Measurements from ENCODE around the gene CD69. TPM values are rescaled to one million over a fixed set of nuclear protein-coding genes. Genes with fewer than 3 reads are reported as not detected.
A peak's percentile ranks its signal among the peaks of the same experiment; 100 is the strongest.

Gene CD69
- polyA plus RNA-seq, 1 donor = 0.74 TPM

GRCh38 chr12:9779209-9779608 is 18.5 kb upstream of the CD69 start:
- no peak for DNase-seq

DNA sequence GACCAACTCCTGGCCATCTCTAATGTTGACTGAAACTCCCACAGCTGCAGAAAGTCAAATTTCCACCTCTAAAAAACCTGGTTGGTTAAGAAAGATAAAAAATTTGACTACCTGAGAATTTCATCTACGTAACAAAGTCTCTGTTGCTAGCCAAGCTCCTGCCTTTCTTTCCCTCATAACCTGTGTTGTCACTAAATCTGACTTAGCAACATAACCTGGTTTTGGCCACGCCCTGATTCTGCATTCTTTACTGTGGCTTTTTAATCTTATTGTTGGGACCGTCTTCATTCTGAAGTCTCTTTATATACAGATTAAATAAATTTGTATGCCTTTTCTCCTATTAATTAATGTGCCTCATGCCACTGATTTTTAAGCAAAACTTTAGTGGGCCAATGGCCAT is 16.1 kb upstream of the CD69 start:
- no peak for DNase-seq

DNA sequence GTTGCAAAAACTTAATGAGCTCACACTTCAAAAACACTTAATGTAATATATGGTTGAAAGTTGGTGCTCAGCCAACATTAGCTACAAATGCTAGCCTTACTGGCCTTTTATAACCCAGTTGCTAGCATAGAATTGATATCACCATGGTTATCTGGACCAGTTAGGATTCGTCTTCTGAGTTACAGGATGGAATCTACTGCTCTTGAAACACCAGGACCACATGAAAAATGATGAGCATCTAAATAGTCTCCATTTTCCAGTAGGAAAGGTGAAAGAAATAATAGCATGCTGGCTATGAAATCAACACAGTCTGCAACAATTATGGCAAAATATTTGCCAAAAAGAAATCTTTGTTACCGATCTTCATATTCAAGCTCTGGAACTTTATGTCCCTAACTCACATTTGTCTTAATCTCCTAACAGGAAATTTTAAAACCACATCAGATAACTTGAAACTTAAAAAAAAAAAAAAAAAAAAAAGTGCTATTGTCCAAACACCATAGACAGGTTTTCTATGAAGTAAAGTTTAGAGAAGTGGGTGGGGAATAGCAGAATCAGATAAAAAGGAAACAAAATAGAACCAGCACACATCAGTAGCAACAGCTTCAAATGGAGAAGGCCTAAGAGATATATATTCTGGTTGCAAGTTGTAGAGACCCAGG is 12.6 kb upstream of the CD69 start:
- DNase-seq = no peak

- DNase-seq = no peak
Observed at GRCh38 chr12:9763025-9763424, 2.3 kb upstream of the CD69 start.

DNA sequence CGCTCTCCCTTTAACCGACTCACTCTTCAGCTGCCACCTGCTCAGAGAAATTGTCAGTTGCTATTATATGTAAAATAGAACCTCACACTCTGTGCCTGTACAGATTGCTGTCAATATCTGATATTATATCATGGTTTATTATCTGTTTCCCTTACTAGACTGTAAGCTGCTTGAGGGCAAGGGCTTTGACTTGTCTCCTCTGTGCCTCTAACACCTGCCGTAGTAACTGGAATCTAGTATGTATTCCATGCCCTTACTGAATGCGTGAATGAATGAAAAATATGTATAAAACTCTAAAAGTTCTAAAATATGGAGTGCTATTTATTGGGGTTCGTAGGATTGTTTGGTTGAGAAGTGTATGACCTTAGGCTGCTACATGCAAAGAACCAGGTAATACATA is 1.7 kb upstream of the CD69 start:
- DNase-seq = no peak

GRCh38 chr12:9761419-9761781 is 699 bp upstream of the CD69 start:
- DNase-seq = no peak

DNA sequence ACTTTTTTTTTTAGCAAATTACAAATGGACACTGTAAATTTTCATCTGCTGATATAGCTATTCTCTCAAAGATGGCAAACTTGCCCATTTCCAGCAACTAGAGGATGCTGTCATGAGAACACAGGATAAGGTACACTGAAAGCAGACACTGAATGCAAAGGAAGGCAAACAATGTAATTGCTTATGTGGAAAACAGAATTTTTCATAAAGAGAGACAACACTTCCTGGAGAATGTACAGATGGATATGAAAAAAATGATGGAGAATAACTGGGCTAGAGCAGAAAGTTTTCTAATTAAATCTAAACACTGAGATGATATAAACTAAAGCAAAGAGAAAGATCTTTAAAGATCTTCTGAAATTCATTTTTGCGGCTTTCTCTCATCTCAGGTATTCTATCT is 581 bp downstream of the CD69 start:
- no peak for DNase-seq

- no peak for DNase-seq
Observed at GRCh38 chr12:9759694-9760093, 1.0 kb downstream of the CD69 start.

- no peak for DNase-seq
Observed at GRCh38 chr12:9758119-9758518, 2.6 kb downstream of the CD69 start.

- DNase-seq = no peak
Observed at GRCh38 chr12:9757433-9758025, 3.2 kb downstream of the CD69 start.

DNA sequence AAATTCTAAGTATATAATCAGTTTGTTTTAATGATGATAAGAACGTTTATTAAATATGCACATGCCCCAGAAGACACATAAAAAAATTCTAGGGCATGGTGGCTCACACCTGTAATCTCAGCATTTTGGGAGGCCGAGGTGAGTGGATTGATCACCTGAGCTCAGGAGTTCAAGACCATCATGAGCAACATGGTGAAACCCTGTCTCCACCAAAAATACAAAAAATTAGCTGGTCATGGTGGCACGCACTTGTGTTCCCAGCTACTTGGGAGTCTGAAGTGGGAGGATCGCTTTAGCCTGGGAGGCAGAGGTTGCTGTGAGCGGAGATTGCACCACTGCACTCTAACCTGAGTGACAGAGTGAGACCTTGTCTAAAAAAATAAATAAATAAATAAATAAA is 4.0 kb downstream of the CD69 start:
- no peak for DNase-seq

DNA sequence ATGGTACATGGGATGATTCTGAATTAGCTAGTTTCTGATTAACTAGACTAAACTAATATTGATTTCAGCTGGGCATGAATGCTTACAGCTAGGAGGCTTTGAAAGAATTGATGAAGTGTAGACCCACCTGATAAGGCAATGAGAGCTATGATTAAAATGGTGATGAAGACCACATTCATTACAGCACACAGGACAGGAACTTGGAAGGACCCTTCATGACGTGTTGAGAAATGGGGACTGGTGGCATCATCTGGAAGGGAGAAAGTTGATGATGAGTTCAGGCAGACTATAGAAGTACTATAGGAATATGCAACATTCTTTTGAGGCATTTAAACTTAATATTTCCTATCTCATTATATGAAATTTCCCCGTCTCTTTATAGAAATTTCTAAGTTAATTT is 4.5 kb downstream of the CD69 start:
- no peak for DNase-seq

GRCh38 chr12:9755567-9755966 is 5.1 kb downstream of the CD69 start:
- DNase-seq = no peak

DNA sequence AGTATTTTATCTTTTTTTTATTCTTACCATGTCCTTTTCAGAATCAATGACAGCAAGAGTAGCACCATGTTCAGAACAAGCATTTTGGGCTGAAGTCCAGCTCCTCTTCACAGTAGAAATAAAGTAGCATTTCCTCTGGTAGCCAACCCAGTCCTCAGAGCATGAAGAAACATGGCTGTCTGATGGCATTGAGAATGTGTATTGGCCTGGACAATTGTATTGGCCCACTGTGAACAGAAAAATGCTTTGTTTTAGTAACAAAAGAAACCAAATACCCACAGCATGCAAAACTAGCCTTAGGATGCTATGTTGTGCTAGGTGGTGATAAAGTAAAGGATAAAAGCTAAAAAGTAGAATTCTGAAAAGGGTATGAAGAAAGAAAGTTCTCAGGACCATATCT is 5.7 kb downstream of the CD69 start:
- no peak for DNase-seq

DNA sequence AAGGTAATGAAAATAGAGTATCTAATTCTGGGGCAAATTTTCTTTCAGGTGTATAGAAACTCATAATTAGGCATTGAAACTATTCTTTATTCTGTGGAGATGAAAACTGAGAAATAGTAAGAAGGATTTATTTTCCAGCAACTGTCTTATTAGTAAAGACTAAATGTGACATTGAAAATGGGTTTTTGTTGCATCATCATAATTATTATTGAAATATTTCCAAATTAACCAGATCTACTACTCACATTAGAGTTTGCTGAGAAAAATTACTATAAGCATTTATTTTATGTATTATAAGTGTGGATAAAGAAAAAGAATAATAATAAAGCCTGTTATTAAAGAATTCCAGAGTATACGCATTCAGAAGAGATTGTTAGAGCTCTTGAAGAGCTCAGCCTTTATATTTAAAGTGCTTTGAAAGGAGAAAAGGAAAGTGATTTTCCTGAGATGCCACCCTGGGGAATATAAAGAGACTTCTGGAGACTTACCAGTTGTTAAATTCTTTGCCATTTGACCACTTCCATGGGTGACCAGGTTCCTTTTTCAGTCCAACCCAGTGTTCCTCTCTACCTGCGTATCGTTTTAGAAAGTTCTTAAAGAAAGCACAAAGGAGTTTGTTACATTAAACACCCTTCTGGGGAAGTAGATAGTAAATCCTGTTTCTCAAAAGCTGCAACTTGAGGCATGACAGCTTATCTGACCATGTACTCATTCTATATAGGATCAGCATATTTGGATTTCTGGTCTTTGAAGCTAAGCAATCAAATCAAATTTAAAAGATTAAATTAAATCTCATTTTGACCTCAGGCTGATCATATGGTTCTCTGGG is 6.4 kb downstream of the CD69 start:
- DNase-seq = no peak

DNA sequence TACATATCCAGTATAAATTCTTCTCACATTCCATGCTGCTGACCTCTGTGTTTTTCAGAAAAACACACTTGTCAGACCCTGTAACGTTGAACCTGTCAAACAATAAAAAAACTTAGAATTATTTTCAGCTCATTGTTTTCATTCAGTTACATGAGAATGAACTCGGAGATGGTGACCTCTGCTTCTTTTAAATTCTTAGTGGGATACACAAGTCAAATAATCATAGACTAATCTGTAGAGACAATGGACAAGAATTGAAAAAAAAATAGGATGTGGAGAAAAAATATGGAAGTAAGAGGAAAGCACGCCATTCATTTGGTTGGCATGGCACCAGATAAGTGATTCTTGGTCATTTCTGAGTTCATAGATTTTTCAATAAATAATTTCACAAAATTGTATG is 7.2 kb downstream of the CD69 start:
- DNase-seq = no peak

DNA sequence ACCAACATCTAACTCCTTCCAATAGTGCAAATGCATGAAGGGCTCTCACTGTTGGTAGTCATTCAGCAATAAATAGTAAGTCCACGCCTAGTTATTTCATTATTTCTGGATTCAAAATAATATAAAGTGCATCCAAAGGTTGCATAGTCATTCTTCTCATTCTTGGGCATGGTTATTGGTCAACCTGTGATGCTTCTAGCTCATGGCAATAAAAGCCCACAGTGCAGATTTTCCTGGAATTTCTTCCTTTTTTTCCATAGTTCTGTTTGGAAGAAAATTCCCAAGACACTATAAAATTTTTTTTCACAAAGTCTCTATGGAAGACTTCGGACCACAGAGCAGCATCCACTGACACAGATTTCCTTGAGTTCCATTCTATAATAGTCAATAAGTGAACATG is 7.6 kb downstream of the CD69 start:
- no peak for DNase-seq

GRCh38 chr12:9752145-9752933 is 8.4 kb downstream of the CD69 start:
- DNase-seq = no peak

DNA sequence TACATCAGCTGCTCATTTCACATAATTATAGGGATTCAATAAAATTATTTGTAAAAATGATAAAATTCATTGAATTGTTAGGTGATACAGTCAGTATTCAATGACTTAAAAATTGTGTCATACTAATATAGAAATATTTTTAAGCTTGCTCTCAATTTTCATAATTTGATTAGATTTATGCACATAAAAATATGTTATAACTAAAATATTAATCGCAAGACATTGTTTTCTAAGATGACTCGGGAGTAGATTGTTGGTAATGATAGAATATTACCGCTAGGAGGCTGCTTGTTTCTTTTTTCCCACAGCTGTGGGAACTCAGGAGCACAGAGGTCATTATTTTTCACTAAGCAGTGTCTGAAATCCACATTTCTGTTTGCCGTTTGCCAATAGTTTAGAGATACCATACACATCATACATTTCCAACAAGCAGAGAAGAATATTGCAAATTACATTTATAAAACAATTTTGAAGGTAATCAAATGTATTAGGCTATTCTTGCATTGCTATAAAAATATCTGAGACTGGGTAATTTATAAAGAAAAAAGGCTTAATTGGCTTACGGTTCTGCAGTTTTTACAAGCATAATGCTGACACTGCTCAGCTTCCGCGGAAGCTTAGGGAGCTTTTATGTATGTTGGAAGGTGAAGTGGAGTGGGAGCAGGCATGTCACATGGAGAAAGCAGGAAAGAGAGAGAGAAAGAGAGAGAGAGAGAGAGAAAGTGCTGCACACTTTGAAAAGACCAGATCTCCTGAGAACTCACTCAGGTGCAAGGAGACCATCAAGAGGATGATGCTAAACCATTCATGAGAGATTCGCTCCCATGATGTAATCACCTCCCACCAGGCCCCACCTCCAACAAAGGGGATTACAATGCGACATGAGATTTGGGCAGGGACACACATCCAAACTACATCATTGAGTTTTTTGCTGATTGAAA is 9.2 kb downstream of the CD69 start:
- DNase-seq = no peak

- peak; percentile 50 for DNase-seq
Observed at GRCh38 chr12:9750276-9751203, 10.2 kb downstream of the CD69 start.

DNA sequence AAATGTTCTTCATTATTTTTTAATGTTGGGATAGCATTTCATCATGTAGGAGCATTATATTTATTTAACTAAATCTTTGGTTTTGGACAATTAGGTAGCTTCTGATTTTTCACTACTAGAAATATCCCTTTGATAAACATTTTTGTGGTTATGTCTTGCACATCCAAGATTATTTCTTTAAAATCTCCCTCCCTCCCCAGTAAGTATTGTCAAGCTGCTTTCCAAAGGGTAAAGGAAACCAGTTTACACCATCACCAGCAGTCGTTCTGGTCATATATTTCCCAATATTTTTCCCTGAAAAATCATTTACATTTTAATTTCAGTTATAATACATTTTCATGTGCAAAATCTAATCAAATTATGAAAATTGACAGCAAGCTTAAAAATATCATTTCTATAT is 11.1 kb downstream of the CD69 start:
- DNase-seq = no peak
